NT2/D1 (cell line): ENCODE data around the gene GALNT12.

Source experiments
- DNase-seq: peaks from one replicate; pipeline ENCODE4 v3.0.0-alpha.2; 2011; ENCODE audit warnings: low read depth, low spot score
- H3K27me3 ChIP-seq: 2 replicates; pipeline ENCODE4 v1.6.0; 2011; ENCODE audit warnings: mild to moderate bottlenecking; ENCODE audit not compliant: insufficient read length, insufficient read depth
- H3K36me3 ChIP-seq: 2 replicates; pipeline ENCODE4 v1.6.1; 2011; ENCODE audit warnings: mild to moderate bottlenecking, low read length, mixed read lengths; ENCODE audit not compliant: insufficient read depth, insufficient read length
- H3K4me1 ChIP-seq: 2 replicates; pipeline ENCODE4 v1.5.1; 2011; ENCODE audit not compliant: insufficient read depth, insufficient read length
- H3K4me3 ChIP-seq: 2 replicates; pipeline ENCODE4 v1.5.1; 2011; ENCODE audit warnings: low read depth; ENCODE audit not compliant: insufficient read length
- H3K9ac ChIP-seq: 2 replicates; pipeline ENCODE4 v1.6.0; 2011; ENCODE audit warnings: low read depth; ENCODE audit not compliant: insufficient read length
- H3K9me3 ChIP-seq: 2 replicates; pipeline ENCODE4 v1.5.1; 2011; ENCODE audit warnings: mild to moderate bottlenecking, low read length; ENCODE audit not compliant: insufficient read depth
- SUZ12 ChIP-seq: IDR thresholded peaks from 2 replicates; pipeline ENCODE4 v1.6.1; 2011; ENCODE audit not compliant: insufficient read length, insufficient read depth; ENCODE audit errors: extremely low read depth
- YY1 ChIP-seq: IDR thresholded peaks from 2 replicates; pipeline ENCODE4 v1.6.1; 2011; ENCODE audit not compliant: insufficient read length, insufficient read depth
- ZNF274 ChIP-seq: IDR thresholded peaks from 2 replicates; pipeline ENCODE4 v1.6.1; 2011; ENCODE audit warnings: mild to moderate bottlenecking, low read depth, low read length

Gene GALNT12

DNA sequence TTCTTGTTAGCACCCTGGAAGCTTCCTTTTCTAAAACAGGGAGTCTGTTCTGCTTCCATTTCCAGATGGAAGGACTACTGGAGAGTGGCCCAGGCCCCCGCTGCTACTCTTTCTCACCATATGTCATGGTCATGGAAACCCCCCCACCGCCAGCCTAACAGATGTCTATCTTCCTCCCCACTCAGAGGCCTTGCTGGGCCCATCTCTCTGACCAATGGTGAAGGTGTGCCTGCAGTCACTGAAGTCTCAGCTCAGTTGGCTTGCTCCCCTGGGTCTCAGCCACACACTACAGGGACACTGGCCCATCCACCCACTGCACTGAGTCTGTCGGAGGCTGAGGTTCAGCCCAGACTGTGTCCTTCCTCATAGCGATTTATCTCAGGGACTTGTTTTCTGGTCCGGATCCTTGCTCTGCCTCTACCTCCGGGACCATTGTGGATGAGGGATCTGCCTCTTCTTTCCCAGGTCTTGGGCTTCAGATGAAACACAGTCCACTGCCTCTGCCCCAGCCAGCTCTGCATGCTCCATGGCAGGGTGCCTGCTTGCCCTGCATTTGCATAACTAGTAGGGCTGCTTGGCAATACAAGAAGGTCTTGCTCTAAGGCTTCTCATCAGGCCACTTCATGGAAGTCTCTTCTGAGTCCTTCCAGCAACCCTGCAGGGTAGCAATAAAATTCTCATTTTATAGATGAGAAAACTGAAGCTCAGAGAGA lies 30.8 kb downstream of the GALNT12 start:
- no peaks in the 10 kb centered on the region for H3K9me3 ChIP-seq
- no peak overlapping the region for H3K4me3 ChIP-seq
- peaks cover 16% of the 10 kb centered on the region for H3K36me3 ChIP-seq
- H3K27me3 ChIP-seq: no peaks in the 10 kb centered on the region
- peaks cover 7% of the 10 kb centered on the region for H3K4me1 ChIP-seq
- no peak overlapping the region for H3K9ac ChIP-seq
- no peak for TF ChIP-seq SUZ12
- TF ChIP-seq YY1: no peak
- DNase-seq: no peak

GRCh38 chr9:98838868-98839565 lies 31.5 kb downstream of the GALNT12 start:
- no peak for DNase-seq
- Histone ChIP-seq H3K4me3 (no peak overlapping the region), H3K36me3 (peaks cover 16% of the 10 kb centered on the region), H3K27me3 (no peaks in the 10 kb centered on the region), H3K4me1 (peaks cover 7% of the 10 kb centered on the region), H3K9ac (no peak overlapping the region), H3K9me3 (no peaks in the 10 kb centered on the region)
- TF ChIP-seq SUZ12 (no peak), YY1 (no peak), ZNF274 (no peak)

DNA sequence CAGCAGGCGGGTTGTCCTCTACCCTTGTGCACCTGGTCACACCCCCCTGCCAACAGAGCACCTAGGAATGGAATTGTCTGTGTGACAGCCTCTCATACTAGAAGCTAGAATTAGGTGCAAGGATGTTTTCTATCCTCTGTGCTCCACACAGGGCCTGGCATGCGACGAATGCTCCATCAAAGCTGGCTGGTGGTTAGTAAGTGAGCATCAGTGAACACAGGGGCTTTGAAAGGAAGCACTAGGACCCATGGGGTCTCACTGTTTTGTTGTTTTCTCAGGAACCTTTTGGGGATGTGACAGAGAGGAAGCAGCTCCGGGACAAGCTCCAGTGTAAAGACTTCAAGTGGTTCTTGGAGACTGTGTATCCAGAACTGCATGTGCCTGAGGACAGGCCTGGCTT lies 32.3 kb downstream of the GALNT12 start:
- H3K36me3 ChIP-seq: peaks cover 16% of the 10 kb centered on the region
- no peaks in the 10 kb centered on the region for H3K27me3 ChIP-seq
- peaks cover 4% of the 10 kb centered on the region for H3K4me1 ChIP-seq
- no peaks in the 10 kb centered on the region for H3K9me3 ChIP-seq
- DNase-seq: no peak
- no peak for TF ChIP-seq SUZ12
- no peak for TF ChIP-seq YY1
- no peak for TF ChIP-seq ZNF274
- no peak overlapping the region for H3K4me3 ChIP-seq
- H3K9ac ChIP-seq: no peak overlapping the region

- no peak for TF ChIP-seq ZNF274
- no peak for TF ChIP-seq SUZ12
- no peak for TF ChIP-seq YY1
- Histone ChIP-seq H3K27me3 (no peaks in the 10 kb centered on the region), H3K9me3 (no peaks in the 10 kb centered on the region), H3K9ac (no peak overlapping the region), H3K36me3 (peaks cover 14% of the 10 kb centered on the region), H3K4me1 (peaks cover 4% of the 10 kb centered on the region), H3K4me3 (no peak overlapping the region)
- no peak for DNase-seq
These were observed 35.0 kb downstream of the GALNT12 start for GRCh38 chr9:98842510-98842909.

- Histone ChIP-seq H3K9me3 (no peaks in the 10 kb centered on the region), H3K36me3 (peaks cover 4% of the 10 kb centered on the region), H3K27me3 (no peaks in the 10 kb centered on the region), H3K4me1 (no peaks in the 10 kb centered on the region), H3K4me3 (no peak overlapping the region), H3K9ac (no peak overlapping the region)
- no peak for TF ChIP-seq YY1
- DNase-seq: no peak
These were observed 38.6 kb downstream of the GALNT12 start for GRCh38 chr9:98846081-98846480.

GRCh38 chr9:98846879-98847278 lies 39.4 kb downstream of the GALNT12 start:
- peaks cover 4% of the 10 kb centered on the region for H3K36me3 ChIP-seq
- no peaks in the 10 kb centered on the region for H3K9me3 ChIP-seq
- H3K4me3 ChIP-seq: no peak overlapping the region
- no peaks in the 10 kb centered on the region for H3K4me1 ChIP-seq
- H3K27me3 ChIP-seq: no peaks in the 10 kb centered on the region
- no peak overlapping the region for H3K9ac ChIP-seq
- TF ChIP-seq SUZ12 (no peak), ZNF274 (no peak), YY1 (no peak)
- DNase-seq: no peak

- H3K36me3 ChIP-seq: peaks cover 4% of the 10 kb centered on the region
- TF ChIP-seq YY1: no peak
- TF ChIP-seq ZNF274: no peak
- TF ChIP-seq SUZ12: no peak
- peak; percentile 87 for DNase-seq
- no peaks in the 10 kb centered on the region for H3K4me1 ChIP-seq
- no peak overlapping the region for H3K9ac ChIP-seq
- no peaks in the 10 kb centered on the region for H3K27me3 ChIP-seq
- no peaks in the 10 kb centered on the region for H3K9me3 ChIP-seq
- no peak overlapping the region for H3K4me3 ChIP-seq
These were observed 41.1 kb downstream of the GALNT12 start for GRCh38 chr9:98848450-98849149.
